ENCODE measurements around the gene ZBTB38.

The ZBTB38 gene

GRCh38 chr3:141356046-141356445, 12.3 kb upstream of the ZBTB38 start:
- H3K9me3 ChIP-seq (ENCODE audit: control insufficient read depth, insufficient read depth, low read length) = no peaks in the 10 kb centered on the region
- H3K36me3 ChIP-seq (ENCODE audit: control insufficient read depth, insufficient read depth, low read length) = no peaks in the 10 kb centered on the region
- H3K27me3 ChIP-seq (ENCODE audit: control insufficient read depth, insufficient read depth, low read length) = no peaks in the 10 kb centered on the region
- no peak overlapping the region for H3K9ac ChIP-seq (ENCODE audit: low read depth, low read length)
- peaks cover 5% of the 10 kb centered on the region for H3K4me1 ChIP-seq (ENCODE audit: control insufficient read depth, insufficient read depth, low read length)
- H3K4me3 ChIP-seq (ENCODE audit: low read depth, low read length) = no peak overlapping the region

- Histone ChIP-seq H3K9ac (ENCODE audit: low read depth, low read length) (no peak overlapping the region), H3K36me3 (ENCODE audit: control insufficient read depth, insufficient read depth, low read length) (no peaks in the 10 kb centered on the region), H3K4me1 (ENCODE audit: control insufficient read depth, insufficient read depth, low read length) (no peaks in the 10 kb centered on the region), H3K27me3 (ENCODE audit: control insufficient read depth, insufficient read depth, low read length) (no peaks in the 10 kb centered on the region), H3K9me3 (ENCODE audit: control insufficient read depth, insufficient read depth, low read length) (no peaks in the 10 kb centered on the region), H3K4me3 (ENCODE audit: low read depth, low read length) (no peak overlapping the region)
Measured at GRCh38 chr3:141360888-141361598, 7.3 kb upstream of the ZBTB38 start.

GRCh38 chr3:141362736-141363135, 5.6 kb upstream of the ZBTB38 start:
- Histone ChIP-seq H3K9ac (ENCODE audit: low read depth, low read length) (no peak overlapping the region), H3K27me3 (ENCODE audit: control insufficient read depth, insufficient read depth, low read length) (no peaks in the 10 kb centered on the region), H3K36me3 (ENCODE audit: control insufficient read depth, insufficient read depth, low read length) (no peaks in the 10 kb centered on the region), H3K9me3 (ENCODE audit: control insufficient read depth, insufficient read depth, low read length) (no peaks in the 10 kb centered on the region), H3K4me1 (ENCODE audit: control insufficient read depth, insufficient read depth, low read length) (no peaks in the 10 kb centered on the region), H3K4me3 (ENCODE audit: low read depth, low read length) (no peak overlapping the region)

DNA sequence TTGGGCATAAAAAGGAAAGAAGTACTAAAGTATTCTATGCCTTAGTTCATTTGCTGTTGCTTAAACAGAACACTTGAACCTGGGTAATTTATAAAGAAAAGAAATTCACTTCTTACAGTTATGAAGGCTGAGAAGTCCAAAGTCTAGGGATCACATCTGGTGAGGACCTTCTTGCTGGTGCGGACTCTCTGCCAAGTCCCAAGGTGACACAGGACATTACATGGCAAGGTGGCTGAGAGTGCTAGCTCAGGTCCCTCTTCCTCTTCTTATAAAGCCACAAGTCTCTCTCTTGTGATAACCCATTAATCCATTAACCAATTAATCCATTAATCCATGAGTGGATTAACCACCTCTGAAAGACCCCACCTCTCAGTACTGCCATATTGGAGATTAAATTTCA, 3.1 kb upstream of the ZBTB38 start:
- Histone ChIP-seq H3K4me1 (ENCODE audit: control insufficient read depth, insufficient read depth, low read length) (peaks cover 6% of the 10 kb centered on the region), H3K27me3 (ENCODE audit: control insufficient read depth, insufficient read depth, low read length) (no peaks in the 10 kb centered on the region), H3K4me3 (ENCODE audit: low read depth, low read length) (no peak overlapping the region), H3K9ac (ENCODE audit: low read depth, low read length) (no peak overlapping the region), H3K9me3 (ENCODE audit: control insufficient read depth, insufficient read depth, low read length) (no peaks in the 10 kb centered on the region), H3K36me3 (ENCODE audit: control insufficient read depth, insufficient read depth, low read length) (no peaks in the 10 kb centered on the region)

GRCh38 chr3:141366285-141367037, 1.8 kb upstream of the ZBTB38 start:
- no peak overlapping the region for H3K9ac ChIP-seq (ENCODE audit: low read depth, low read length)
- no peaks in the 10 kb centered on the region for H3K9me3 ChIP-seq (ENCODE audit: control insufficient read depth, insufficient read depth, low read length)
- H3K4me3 ChIP-seq (ENCODE audit: low read depth, low read length) = no peak overlapping the region
- H3K36me3 ChIP-seq (ENCODE audit: control insufficient read depth, insufficient read depth, low read length) = no peaks in the 10 kb centered on the region
- H3K4me1 ChIP-seq (ENCODE audit: control insufficient read depth, insufficient read depth, low read length) = peaks cover 6% of the 10 kb centered on the region
- no peaks in the 10 kb centered on the region for H3K27me3 ChIP-seq (ENCODE audit: control insufficient read depth, insufficient read depth, low read length)

GRCh38 chr3:141367038-141367730, 1.1 kb upstream of the ZBTB38 start:
- H3K36me3 ChIP-seq (ENCODE audit: control insufficient read depth, insufficient read depth, low read length) = no peaks in the 10 kb centered on the region
- no peaks in the 10 kb centered on the region for H3K9me3 ChIP-seq (ENCODE audit: control insufficient read depth, insufficient read depth, low read length)
- no peak overlapping the region for H3K9ac ChIP-seq (ENCODE audit: low read depth, low read length)
- no peak overlapping the region for H3K4me3 ChIP-seq (ENCODE audit: low read depth, low read length)
- H3K27me3 ChIP-seq (ENCODE audit: control insufficient read depth, insufficient read depth, low read length) = no peaks in the 10 kb centered on the region
- H3K4me1 ChIP-seq (ENCODE audit: control insufficient read depth, insufficient read depth, low read length) = peaks cover 6% of the 10 kb centered on the region

- Histone ChIP-seq H3K9me3 (ENCODE audit: control insufficient read depth, insufficient read depth, low read length) (no peaks in the 10 kb centered on the region), H3K9ac (ENCODE audit: low read depth, low read length) (no peak overlapping the region), H3K4me3 (ENCODE audit: low read depth, low read length) (no peak overlapping the region), H3K36me3 (ENCODE audit: control insufficient read depth, insufficient read depth, low read length) (no peaks in the 10 kb centered on the region), H3K27me3 (ENCODE audit: control insufficient read depth, insufficient read depth, low read length) (no peaks in the 10 kb centered on the region), H3K4me1 (ENCODE audit: control insufficient read depth, insufficient read depth, low read length) (peaks cover 6% of the 10 kb centered on the region)
Measured at GRCh38 chr3:141368925-141369794, 856 bp downstream of the ZBTB38 start.

- Histone ChIP-seq H3K4me3 (ENCODE audit: low read depth, low read length) (no peak overlapping the region), H3K9me3 (ENCODE audit: control insufficient read depth, insufficient read depth, low read length) (no peaks in the 10 kb centered on the region), H3K4me1 (ENCODE audit: control insufficient read depth, insufficient read depth, low read length) (peaks cover 13% of the 10 kb centered on the region), H3K9ac (ENCODE audit: low read depth, low read length) (no peak overlapping the region), H3K36me3 (ENCODE audit: control insufficient read depth, insufficient read depth, low read length) (no peaks in the 10 kb centered on the region), H3K27me3 (ENCODE audit: control insufficient read depth, insufficient read depth, low read length) (no peaks in the 10 kb centered on the region)
Measured at GRCh38 chr3:141370065-141370533, 1.8 kb downstream of the ZBTB38 start.

GRCh38 chr3:141371882-141372281, 3.6 kb downstream of the ZBTB38 start:
- Histone ChIP-seq H3K27me3 (ENCODE audit: control insufficient read depth, insufficient read depth, low read length) (no peaks in the 10 kb centered on the region), H3K9me3 (ENCODE audit: control insufficient read depth, insufficient read depth, low read length) (no peaks in the 10 kb centered on the region), H3K36me3 (ENCODE audit: control insufficient read depth, insufficient read depth, low read length) (no peaks in the 10 kb centered on the region), H3K4me3 (ENCODE audit: low read depth, low read length) (no peak overlapping the region), H3K9ac (ENCODE audit: low read depth, low read length) (no peak overlapping the region), H3K4me1 (ENCODE audit: control insufficient read depth, insufficient read depth, low read length) (peaks cover 20% of the 10 kb centered on the region)

GRCh38 chr3:141372656-141373055, 4.4 kb downstream of the ZBTB38 start:
- Histone ChIP-seq H3K9me3 (ENCODE audit: control insufficient read depth, insufficient read depth, low read length) (no peaks in the 10 kb centered on the region), H3K4me1 (ENCODE audit: control insufficient read depth, insufficient read depth, low read length) (peaks cover 20% of the 10 kb centered on the region), H3K27me3 (ENCODE audit: control insufficient read depth, insufficient read depth, low read length) (no peaks in the 10 kb centered on the region), H3K9ac (ENCODE audit: low read depth, low read length) (no peak overlapping the region), H3K36me3 (ENCODE audit: control insufficient read depth, insufficient read depth, low read length) (no peaks in the 10 kb centered on the region), H3K4me3 (ENCODE audit: low read depth, low read length) (no peak overlapping the region)

DNA sequence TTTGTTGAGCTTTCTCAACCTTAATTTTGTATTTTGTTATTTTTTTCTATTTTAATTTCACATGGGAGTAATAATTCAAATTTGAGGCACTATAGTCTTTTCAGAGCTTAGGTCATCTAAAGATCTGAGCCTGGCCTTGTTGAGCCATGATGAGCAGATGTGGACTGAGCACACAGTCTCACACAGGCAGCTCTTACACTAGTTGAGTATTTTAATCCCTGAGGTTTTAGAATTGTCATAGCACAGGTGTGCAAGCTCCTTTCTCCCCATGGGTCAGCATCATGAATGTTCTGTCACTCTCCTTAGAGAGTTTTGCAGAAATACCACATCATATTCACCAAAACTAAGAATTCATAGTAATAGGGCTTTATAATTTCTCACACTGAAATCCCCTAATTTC, 4.9 kb downstream of the ZBTB38 start:
- Histone ChIP-seq H3K4me3 (ENCODE audit: low read depth, low read length) (no peak overlapping the region), H3K27me3 (ENCODE audit: control insufficient read depth, insufficient read depth, low read length) (no peaks in the 10 kb centered on the region), H3K9me3 (ENCODE audit: control insufficient read depth, insufficient read depth, low read length) (no peaks in the 10 kb centered on the region), H3K9ac (ENCODE audit: low read depth, low read length) (no peak overlapping the region), H3K36me3 (ENCODE audit: control insufficient read depth, insufficient read depth, low read length) (no peaks in the 10 kb centered on the region), H3K4me1 (ENCODE audit: control insufficient read depth, insufficient read depth, low read length) (peaks cover 19% of the 10 kb centered on the region)

All from iPS-15b (cell line).